ENCODE measurements around the gene CCDC178. TPM values are rescaled to one million over a fixed set of nuclear protein-coding genes. Genes with fewer than 3 reads are reported as not detected.

CCDC178 gene
- total RNA-seq, 1 donor from 2014 or later: 0.53 TPM

GRCh38 chr18:33062834-33063364 is 377.6 kb downstream of the CCDC178 start:
- Histone ChIP-seq H3K4me3 (ENCODE audit: low read depth, low read length) (no peak overlapping the region), H3K36me3 (ENCODE audit: control insufficient read depth, insufficient read depth, low read length) (no peaks in the 10 kb centered on the region), H3K27me3 (ENCODE audit: control insufficient read depth, insufficient read depth, low read length) (no peaks in the 10 kb centered on the region)
- FAIRE-seq: no peak
- no peak for DNase-seq (ENCODE audit: low read depth)
- TF ChIP-seq CTCF (IDR thresholded peaks at IDR 0.05; ENCODE audit: insufficient read depth, low read length, severe bottlenecking): no peak

- no peaks in the 10 kb centered on the region for H3K36me3 ChIP-seq (ENCODE audit: control insufficient read depth, insufficient read depth, low read length)
- FAIRE-seq (no peak), DNase-seq (ENCODE audit: low read depth) (no peak)
- H3K27me3 ChIP-seq (ENCODE audit: control insufficient read depth, insufficient read depth, low read length): no peaks in the 10 kb centered on the region
- no peak overlapping the region for H3K4me3 ChIP-seq (ENCODE audit: low read depth, low read length)
- no peak for TF ChIP-seq CTCF (IDR thresholded peaks at IDR 0.05; ENCODE audit: insufficient read depth, low read length, severe bottlenecking)
Measured at GRCh38 chr18:33052886-33053285, 387.6 kb downstream of the CCDC178 start.

GRCh38 chr18:33051407-33051806 is 389.1 kb downstream of the CCDC178 start:
- Histone ChIP-seq H3K36me3 (ENCODE audit: control insufficient read depth, insufficient read depth, low read length) (no peaks in the 10 kb centered on the region), H3K27me3 (ENCODE audit: control insufficient read depth, insufficient read depth, low read length) (no peaks in the 10 kb centered on the region), H3K4me3 (ENCODE audit: low read depth, low read length) (no peak overlapping the region)
- TF ChIP-seq CTCF (IDR thresholded peaks at IDR 0.05; ENCODE audit: insufficient read depth, low read length, severe bottlenecking): no peak
- FAIRE-seq: no peak
- peak; percentile 68 for DNase-seq (ENCODE audit: low read depth)

GRCh38 chr18:33040213-33040612 is 400.3 kb downstream of the CCDC178 start:
- TF ChIP-seq CTCF (IDR thresholded peaks at IDR 0.05; ENCODE audit: insufficient read depth, low read length, severe bottlenecking): no peak
- Histone ChIP-seq H3K27me3 (ENCODE audit: control insufficient read depth, insufficient read depth, low read length) (no peaks in the 10 kb centered on the region), H3K4me3 (ENCODE audit: low read depth, low read length) (no peak overlapping the region), H3K36me3 (ENCODE audit: control insufficient read depth, insufficient read depth, low read length) (no peaks in the 10 kb centered on the region)
- no peak for DNase-seq (ENCODE audit: low read depth)
- no peak for FAIRE-seq

- Histone ChIP-seq H3K4me3 (ENCODE audit: low read depth, low read length) (no peak overlapping the region), H3K27me3 (ENCODE audit: control insufficient read depth, insufficient read depth, low read length) (no peaks in the 10 kb centered on the region), H3K36me3 (ENCODE audit: control insufficient read depth, insufficient read depth, low read length) (no peaks in the 10 kb centered on the region)
- no peak for TF ChIP-seq CTCF (IDR thresholded peaks at IDR 0.05; ENCODE audit: insufficient read depth, low read length, severe bottlenecking)
- no peak for FAIRE-seq
- peak; percentile 33 for DNase-seq (ENCODE audit: low read depth)
Measured at GRCh38 chr18:33034945-33035344, 405.6 kb downstream of the CCDC178 start.

- Histone ChIP-seq H3K36me3 (ENCODE audit: control insufficient read depth, insufficient read depth, low read length) (no peaks in the 10 kb centered on the region), H3K27me3 (ENCODE audit: control insufficient read depth, insufficient read depth, low read length) (no peaks in the 10 kb centered on the region), H3K4me3 (ENCODE audit: low read depth, low read length) (no peak overlapping the region)
- no peak for DNase-seq (ENCODE audit: low read depth)
- no peak for FAIRE-seq
- TF ChIP-seq CTCF (IDR thresholded peaks at IDR 0.05; ENCODE audit: insufficient read depth, low read length, severe bottlenecking): no peak
Measured at GRCh38 chr18:33034212-33034611, 406.3 kb downstream of the CCDC178 start.
